GM19438 (cell line): ENCODE data around the gene ADAMTS12.

ENCODE experiments used
- ATAC-seq: cut with Tn5 transposase; IDR thresholded peaks from one replicate; pipeline ENCODE4 v1.9.1; 2021; ENCODE audit warnings: low read depth; ENCODE audit not compliant: unreplicated experiment

The ADAMTS12 gene

GRCh38 chr5:33684496-33685159 lies 207.2 kb downstream of the ADAMTS12 start:
- no peak for ATAC-seq

- no peak for ATAC-seq
These were observed 212.0 kb downstream of the ADAMTS12 start for GRCh38 chr5:33679791-33680190.

GRCh38 chr5:33675958-33676464 lies 215.8 kb downstream of the ADAMTS12 start:
- peak; percentile 73 for ATAC-seq

- no peak for ATAC-seq
These were observed 220.0 kb downstream of the ADAMTS12 start for GRCh38 chr5:33671700-33672291.

GRCh38 chr5:33662722-33663427 lies 228.9 kb downstream of the ADAMTS12 start:
- no peak for ATAC-seq

- no peak for ATAC-seq
These were observed 232.1 kb downstream of the ADAMTS12 start for GRCh38 chr5:33659526-33660169.

- no peak for ATAC-seq
These were observed 233.9 kb downstream of the ADAMTS12 start for GRCh38 chr5:33657804-33658440.

GRCh38 chr5:33657176-33657575 lies 234.6 kb downstream of the ADAMTS12 start:
- no peak for ATAC-seq

- ATAC-seq = no peak
These were observed 240.9 kb downstream of the ADAMTS12 start for GRCh38 chr5:33650911-33651310.

- ATAC-seq = no peak
These were observed 242.0 kb downstream of the ADAMTS12 start for GRCh38 chr5:33649549-33650482.

- ATAC-seq = no peak
These were observed 249.9 kb downstream of the ADAMTS12 start for GRCh38 chr5:33641744-33642505.

- ATAC-seq = no peak
These were observed 252.3 kb downstream of the ADAMTS12 start for GRCh38 chr5:33639474-33639873.

- no peak for ATAC-seq
These were observed 254.8 kb downstream of the ADAMTS12 start for GRCh38 chr5:33637011-33637410.

GRCh38 chr5:33635582-33635981 lies 256.2 kb downstream of the ADAMTS12 start:
- ATAC-seq = no peak

- no peak for ATAC-seq
These were observed 258.1 kb downstream of the ADAMTS12 start for GRCh38 chr5:33633699-33634098.

GRCh38 chr5:33631786-33632185 lies 260.0 kb downstream of the ADAMTS12 start:
- peak; percentile 97 for ATAC-seq

GRCh38 chr5:33631139-33631538 lies 260.7 kb downstream of the ADAMTS12 start:
- ATAC-seq = no peak

- no peak for ATAC-seq
These were observed 261.8 kb downstream of the ADAMTS12 start for GRCh38 chr5:33629999-33630398.

- ATAC-seq = no peak
These were observed 263.0 kb downstream of the ADAMTS12 start for GRCh38 chr5:33628796-33629195.
